H1 (cell line): ENCODE results near the gene VPS18. TPM values are rescaled to one million over a fixed set of nuclear protein-coding genes. Genes with fewer than 3 reads are reported as not detected.

Experiments
- ATF2 ChIP-seq: IDR thresholded peaks from 2 replicates; pipeline ENCODE4 v1.6.1; 2012; ENCODE audit warnings: low read length, inconsistent platforms
- CHD7 ChIP-seq: fragments of 300-600 bp; sonication (generic); IDR thresholded peaks from 2 replicates; pipeline ENCODE4 v1.7.1; 2012; ENCODE audit warnings: low read length, moderate library complexity, mild to moderate bottlenecking, inconsistent platforms; ENCODE audit not compliant: insufficient replicate concordance
- EGR1 ChIP-seq: IDR thresholded peaks from 2 replicates; pipeline ENCODE4 v1.6.1; 2011; ENCODE audit warnings: low read depth, low read length, borderline replicate concordance
- EZH2 ChIP-seq: fragments of 200-600 bp; sonication (generic); IDR thresholded peaks from 2 replicates; pipeline ENCODE4 v1.7.1; 2012; ENCODE audit warnings: low read depth, mild to moderate bottlenecking, moderate library complexity, low read length, inconsistent platforms; ENCODE audit not compliant: severe bottlenecking
- MAFK ChIP-seq: IDR thresholded peaks from 2 replicates; pipeline ENCODE4 v1.6.1; 2012; ENCODE audit warnings: low read depth, mild to moderate bottlenecking, improper control_type of control experiment, low read length
- SRF ChIP-seq: IDR thresholded peaks from 2 replicates; pipeline ENCODE4 v1.6.1; 2011; ENCODE audit warnings: mild to moderate bottlenecking, low read depth, low read length, moderate library complexity
- USF2 ChIP-seq: IDR thresholded peaks from 2 replicates; pipeline ENCODE4 v1.6.1; 2011; ENCODE audit warnings: low read length, improper control_type of control experiment
- polyA plus RNA-seq, 7 experiments: library from polyadenylated mRNA; depleted of rRNA in 3 of 7; stranded (reverse) in 5 of 7; unstranded in 2 of 7; fragments of >200 nt in 5 of 7; fragments of 200-250 nt in 2 of 7; gene quantifications; 1 replicate in 5 of 7; 2 replicates in 1 of 7; 4 replicates in 1 of 7; pipeline versions ENCODE4 v1.2.1 to v1.2.3, GENCODE V29; 2011 to 2013; ENCODE audit warnings: missing spikeins in 2 of 7, mixed read lengths in 2 of 7
- total RNA-seq: library from RNA; stranded (reverse); fragmentation: NEBNext Ultra II Directional; extraction: Animal tissue kit (Norgen Biotek cat#: 25700); gene quantifications from 2 replicates; pipeline ENCODE4 v1.2.1, GENCODE V29; 2021

Gene VPS18
- total and polyA plus RNA-seq, 2 of the 8 experiments (the other 6 are each of a cell fraction or from before 2014, with no cell fraction given): 28.9 to 32.7 TPM

GRCh38 chr15:40857601-40858341, 36.5 kb upstream of the VPS18 start (continued):
- TF ChIP-seq CHD7 (no peak), EZH2 (no peak), MAFK (no peak), SRF (no peak), ATF2 (0 out of 2 replicates have a peak, but pooled peaks have one; percentile 55), USF2 (no peak), EGR1 (peak; percentile 94)
